SK-N-MC (cell line): ENCODE results near the gene CHFR.

Source experiments
- EZH2 ChIP-seq: fragments of 200-600 bp; sonication (generic); IDR thresholded peaks from one replicate; pipeline ENCODE4 v1.6.1; 2017; ENCODE audit warnings: antibody characterized with exemption
- FOXP2 ChIP-seq: optimal IDR thresholded peaks from 2 replicates; pipeline ENCODE3; 2011; ENCODE audit warnings: mild to moderate bottlenecking, moderate library complexity; ENCODE audit not compliant: insufficient read depth; ENCODE audit errors: extremely low read length, control extremely low read depth
- POLR2AphosphoS5 ChIP-seq: IDR thresholded peaks from 2 replicates; pipeline ENCODE4 v1.6.1; 2012; ENCODE audit warnings: mild to moderate bottlenecking, low read depth, low read length, borderline replicate concordance

GRCh38 chr12:132813443-132813842 is 74.0 kb downstream of the CHFR start:
- no peak for TF ChIP-seq EZH2
- no peak for TF ChIP-seq POLR2AphosphoS5
- no peak for TF ChIP-seq FOXP2
